MM.1S (cell line): ENCODE measurements around the gene TTF2.

ENCODE experiments used
- EZH2 ChIP-seq: fragments of 300-600 bp; sonication (generic); optimal IDR thresholded peaks from 2 replicates; pipeline ENCODE3; 2017; ENCODE audit warnings: low read depth, mild to moderate bottlenecking, antibody characterized with exemption, low read length, mixed read lengths
- EZH2phosphoT487 ChIP-seq: fragments of 300-600 bp; sonication (generic); IDR thresholded peaks from 2 replicates; pipeline ENCODE4 v1.6.1; 2018; ENCODE audit warnings: antibody characterized with exemption, low read length
- TF ChIP-seq, protein P1 (sequence below): fragments of 300-600 bp; sonication (generic); IDR thresholded peaks from 2 replicates; pipeline ENCODE4 v1.5.1; 2016; ENCODE audit warnings: antibody characterized with exemption, low read length, mixed read lengths

DNA sequence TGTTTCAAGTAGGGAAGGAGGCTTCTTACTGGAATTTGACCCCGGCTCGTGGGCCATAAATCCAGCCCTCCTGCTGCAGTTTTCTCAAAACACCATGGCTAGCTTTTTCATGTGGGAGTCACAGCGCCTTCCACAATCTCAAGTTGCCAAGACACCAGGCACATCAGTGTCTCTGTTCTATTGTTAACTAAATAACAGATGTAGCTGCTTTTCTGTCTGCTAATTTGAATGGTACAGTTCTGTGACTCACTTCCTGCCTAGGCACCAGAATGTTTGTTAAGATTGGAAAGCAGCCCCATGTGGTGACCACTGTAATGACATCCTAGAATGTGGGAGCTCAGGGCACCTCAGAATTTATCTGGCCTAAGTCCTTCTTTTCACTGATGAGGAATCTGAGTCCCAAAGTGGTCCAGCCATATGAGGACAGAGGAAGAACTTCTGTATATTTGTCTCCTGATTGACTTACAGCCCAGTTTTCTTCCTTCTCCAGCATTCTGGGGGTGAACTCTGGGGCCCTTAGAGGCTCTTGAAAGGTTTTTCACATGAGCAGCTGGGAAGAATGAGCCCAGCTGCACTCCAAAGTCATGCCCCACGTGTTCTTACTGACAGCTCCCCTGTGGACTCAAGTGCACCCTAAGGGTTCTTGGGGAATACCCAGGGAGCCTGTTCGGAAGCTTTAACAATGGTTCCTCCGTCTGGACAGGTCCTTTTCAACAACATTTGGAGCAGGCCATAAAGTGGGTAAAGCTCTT, 33.9 kb downstream of the TTF2 start:
- TF ChIP-seq, protein P1, sequence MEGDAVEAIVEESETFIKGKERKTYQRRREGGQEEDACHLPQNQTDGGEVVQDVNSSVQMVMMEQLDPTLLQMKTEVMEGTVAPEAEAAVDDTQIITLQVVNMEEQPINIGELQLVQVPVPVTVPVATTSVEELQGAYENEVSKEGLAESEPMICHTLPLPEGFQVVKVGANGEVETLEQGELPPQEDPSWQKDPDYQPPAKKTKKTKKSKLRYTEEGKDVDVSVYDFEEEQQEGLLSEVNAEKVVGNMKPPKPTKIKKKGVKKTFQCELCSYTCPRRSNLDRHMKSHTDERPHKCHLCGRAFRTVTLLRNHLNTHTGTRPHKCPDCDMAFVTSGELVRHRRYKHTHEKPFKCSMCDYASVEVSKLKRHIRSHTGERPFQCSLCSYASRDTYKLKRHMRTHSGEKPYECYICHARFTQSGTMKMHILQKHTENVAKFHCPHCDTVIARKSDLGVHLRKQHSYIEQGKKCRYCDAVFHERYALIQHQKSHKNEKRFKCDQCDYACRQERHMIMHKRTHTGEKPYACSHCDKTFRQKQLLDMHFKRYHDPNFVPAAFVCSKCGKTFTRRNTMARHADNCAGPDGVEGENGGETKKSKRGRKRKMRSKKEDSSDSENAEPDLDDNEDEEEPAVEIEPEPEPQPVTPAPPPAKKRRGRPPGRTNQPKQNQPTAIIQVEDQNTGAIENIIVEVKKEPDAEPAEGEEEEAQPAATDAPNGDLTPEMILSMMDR, result peak; percentile 32
- TF ChIP-seq EZH2phosphoT487 (no peak), EZH2 (no peak)
